WERI-Rb-1 (cell line): ENCODE measurements around the gene HOMER1.
A peak's percentile ranks its signal among the peaks of the same experiment; 100 is the strongest.

ENCODE experiments used
- DNase-seq: peaks from one replicate; pipeline ENCODE4 v3.0.0-alpha.2; 2020
- H3K27ac ChIP-seq: fragments of 250-450 bp; sonication (Bioruptor Pico); 2 replicates; pipeline ENCODE4 v1.5.1; 2020; ENCODE audit warnings: mild to moderate bottlenecking, moderate library complexity
- H3K27me3 ChIP-seq: fragments of 250-450 bp; sonication (Bioruptor Pico); 2 replicates; pipeline ENCODE4 v1.5.1; 2021; ENCODE audit warnings: mild to moderate bottlenecking, low read depth, moderate library complexity; ENCODE audit not compliant: insufficient read depth, severe bottlenecking
- H3K36me3 ChIP-seq: fragments of 250-450 bp; sonication (Bioruptor Pico); 2 replicates; pipeline ENCODE4 v1.5.1; 2020; ENCODE audit warnings: mild to moderate bottlenecking, moderate library complexity
- H3K4me3 ChIP-seq: 2 replicates; pipeline ENCODE4 v1.5.1; 2011; ENCODE audit warnings: low read depth, mild to moderate bottlenecking, control low read depth, low read length
- H3K9me3 ChIP-seq: fragments of 250-450 bp; sonication (Bioruptor Pico); 2 replicates; pipeline ENCODE4 v1.5.1; 2021; ENCODE audit warnings: mild to moderate bottlenecking, moderate library complexity; ENCODE audit not compliant: severe bottlenecking
- TF ChIP-seq, protein P1 (sequence below): IDR thresholded peaks from 2 replicates; pipeline ENCODE4 v1.5.1; 2011; ENCODE audit warnings: low read depth, mild to moderate bottlenecking, control low read depth, inconsistent platforms, low read length

Gene HOMER1

DNA sequence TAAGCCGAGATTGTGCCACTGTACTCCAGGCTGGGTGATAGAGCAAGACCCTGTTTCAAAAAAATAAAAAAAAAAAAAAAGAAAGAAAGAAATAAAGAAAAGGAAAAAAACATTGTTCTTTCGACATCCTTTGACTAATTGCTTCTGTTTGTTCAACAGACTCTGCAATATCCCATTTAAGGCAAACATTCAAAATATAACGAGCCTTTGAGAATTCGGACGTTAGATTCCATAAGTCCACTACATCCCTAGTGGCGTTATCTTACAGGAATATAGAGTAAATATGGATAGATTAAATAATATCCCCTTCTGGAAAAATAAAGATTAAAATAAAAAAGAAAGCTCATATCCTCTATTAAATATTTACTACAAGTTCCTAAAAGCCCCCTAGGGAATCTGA, 27.0 kb upstream of the HOMER1 start:
- no peak overlapping the region for H3K27ac ChIP-seq
- H3K27me3 ChIP-seq: no peaks in the 10 kb centered on the region
- TF ChIP-seq, protein P1, sequence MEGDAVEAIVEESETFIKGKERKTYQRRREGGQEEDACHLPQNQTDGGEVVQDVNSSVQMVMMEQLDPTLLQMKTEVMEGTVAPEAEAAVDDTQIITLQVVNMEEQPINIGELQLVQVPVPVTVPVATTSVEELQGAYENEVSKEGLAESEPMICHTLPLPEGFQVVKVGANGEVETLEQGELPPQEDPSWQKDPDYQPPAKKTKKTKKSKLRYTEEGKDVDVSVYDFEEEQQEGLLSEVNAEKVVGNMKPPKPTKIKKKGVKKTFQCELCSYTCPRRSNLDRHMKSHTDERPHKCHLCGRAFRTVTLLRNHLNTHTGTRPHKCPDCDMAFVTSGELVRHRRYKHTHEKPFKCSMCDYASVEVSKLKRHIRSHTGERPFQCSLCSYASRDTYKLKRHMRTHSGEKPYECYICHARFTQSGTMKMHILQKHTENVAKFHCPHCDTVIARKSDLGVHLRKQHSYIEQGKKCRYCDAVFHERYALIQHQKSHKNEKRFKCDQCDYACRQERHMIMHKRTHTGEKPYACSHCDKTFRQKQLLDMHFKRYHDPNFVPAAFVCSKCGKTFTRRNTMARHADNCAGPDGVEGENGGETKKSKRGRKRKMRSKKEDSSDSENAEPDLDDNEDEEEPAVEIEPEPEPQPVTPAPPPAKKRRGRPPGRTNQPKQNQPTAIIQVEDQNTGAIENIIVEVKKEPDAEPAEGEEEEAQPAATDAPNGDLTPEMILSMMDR: no peak
- no peak overlapping the region for H3K4me3 ChIP-seq
- H3K36me3 ChIP-seq: no peaks in the 10 kb centered on the region
- no peak for DNase-seq
- H3K9me3 ChIP-seq: no peaks in the 10 kb centered on the region

DNA sequence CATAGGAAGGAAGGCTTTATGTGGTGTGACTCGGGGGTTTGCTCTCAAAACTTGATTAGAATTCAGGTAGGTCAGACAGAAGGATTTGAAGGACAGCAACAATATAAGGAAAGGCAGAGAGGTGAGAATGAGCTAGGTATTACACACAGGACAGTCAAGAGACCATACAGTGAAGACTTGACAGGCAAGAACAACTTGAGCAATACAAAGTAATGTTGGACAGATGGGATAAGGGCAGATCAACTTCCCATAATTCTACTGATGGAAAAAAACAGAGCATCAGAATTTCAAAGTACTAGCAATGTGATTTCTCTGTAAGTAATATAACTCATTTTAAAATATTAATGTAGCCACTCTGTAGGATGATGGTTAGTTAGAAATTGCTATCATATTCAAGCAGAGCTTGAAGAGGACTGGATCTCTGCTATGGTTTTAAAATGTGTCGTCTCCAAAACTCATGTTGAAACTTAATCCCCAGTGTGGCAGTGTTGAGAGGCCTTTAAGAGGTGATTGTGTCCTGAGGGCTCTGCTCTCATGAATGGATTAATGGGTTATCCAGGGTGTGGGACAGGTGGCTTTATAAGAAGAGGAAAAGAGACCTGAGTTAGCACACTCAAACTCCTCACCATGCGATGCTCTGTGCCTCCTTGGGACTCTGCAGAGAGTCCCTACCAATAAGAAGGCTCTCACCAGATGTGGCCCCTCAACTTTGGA, 22.4 kb upstream of the HOMER1 start:
- H3K27me3 ChIP-seq: no peaks in the 10 kb centered on the region

DNA sequence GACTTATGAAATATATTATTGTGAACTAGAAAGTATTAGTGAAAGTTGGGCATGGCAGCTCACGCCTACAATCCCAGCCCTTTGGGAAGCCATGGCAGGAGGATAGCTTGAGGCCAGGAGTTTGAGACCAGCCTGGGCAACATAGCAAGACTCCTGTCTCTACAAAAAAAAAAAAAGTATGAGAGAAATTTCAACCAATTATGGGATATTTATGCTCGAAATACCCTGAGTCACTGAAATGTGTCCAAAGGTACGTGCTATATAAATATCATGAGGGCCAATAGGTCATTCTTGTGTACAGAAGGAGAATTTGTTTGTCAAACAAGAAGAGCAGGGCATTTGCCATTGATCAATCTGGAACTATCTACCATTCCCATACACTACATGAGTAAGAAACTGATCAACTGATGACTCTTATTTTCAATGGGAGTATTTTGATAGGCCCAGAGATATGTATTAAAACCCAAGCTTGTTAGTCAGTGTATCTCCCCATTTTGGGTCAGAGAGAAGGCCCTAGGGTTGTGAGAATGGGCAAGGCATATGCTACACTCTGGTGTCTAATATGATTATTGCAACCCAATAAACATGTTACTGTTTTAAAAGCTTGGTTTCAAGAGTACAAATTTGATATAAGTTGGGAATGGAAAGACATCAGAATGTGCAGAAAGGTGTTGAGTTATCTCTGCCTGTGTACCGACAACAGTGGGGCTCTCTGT, 21.7 kb upstream of the HOMER1 start:
- H3K9me3 ChIP-seq: no peaks in the 10 kb centered on the region
- no peak overlapping the region for H3K27ac ChIP-seq
- no peak for DNase-seq
- no peaks in the 10 kb centered on the region for H3K27me3 ChIP-seq
- H3K4me3 ChIP-seq: no peak overlapping the region
- TF ChIP-seq, protein P1: no peak
- no peaks in the 10 kb centered on the region for H3K36me3 ChIP-seq

More for the DNA sequence above, 22.4 kb upstream of the HOMER1 start:
- DNase-seq: peak; percentile 42
- H3K9me3 ChIP-seq: no peaks in the 10 kb centered on the region
- no peak overlapping the region for H3K4me3 ChIP-seq
- TF ChIP-seq, protein P1: no peak
- no peaks in the 10 kb centered on the region for H3K36me3 ChIP-seq
- H3K27ac ChIP-seq: no peak overlapping the region

DNA sequence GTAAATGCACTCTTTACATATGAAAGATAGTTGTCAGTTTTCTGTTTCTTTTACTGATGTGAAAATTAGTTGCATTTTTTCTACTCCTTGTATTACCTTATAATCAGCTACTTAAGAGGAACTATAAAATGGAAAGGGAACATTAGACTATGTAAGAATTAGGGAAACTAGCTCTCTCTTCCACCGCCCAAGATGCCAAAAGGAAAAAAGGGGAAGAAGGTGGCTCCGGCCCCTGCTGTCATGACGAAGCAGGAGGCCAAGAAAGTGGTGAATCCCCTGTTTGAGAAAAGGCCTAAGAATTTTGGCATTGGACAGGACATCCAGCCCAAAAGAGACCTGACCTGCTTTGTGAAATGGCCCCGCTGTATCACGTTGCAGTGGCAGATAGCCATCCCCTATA, 15.2 kb upstream of the HOMER1 start:
- Histone ChIP-seq H3K4me3 (no peak overlapping the region), H3K27ac (no peak overlapping the region), H3K9me3 (peaks cover 2% of the 10 kb centered on the region), H3K27me3 (no peaks in the 10 kb centered on the region), H3K36me3 (no peaks in the 10 kb centered on the region)
- TF ChIP-seq, protein P1: no peak
- DNase-seq: no peak

DNA sequence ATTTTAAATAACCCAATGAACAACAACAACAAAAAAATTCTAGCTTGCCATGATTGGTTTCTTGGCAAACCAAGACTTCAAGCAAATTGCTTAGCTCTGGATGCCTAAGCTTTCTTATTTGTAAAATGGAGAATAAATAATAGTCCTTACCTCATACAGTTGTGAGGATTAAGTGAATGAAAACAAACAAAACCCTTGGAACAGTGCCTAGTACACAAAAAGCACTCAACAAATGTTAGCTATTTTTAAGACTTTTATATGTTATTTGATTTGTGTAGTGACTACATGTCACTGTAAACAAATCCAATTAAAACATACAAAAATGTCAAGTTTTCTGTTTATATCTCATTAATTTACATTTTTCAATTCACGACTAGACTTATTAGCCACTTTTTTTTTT, 13.5 kb upstream of the HOMER1 start:
- Histone ChIP-seq H3K27me3 (no peaks in the 10 kb centered on the region), H3K27ac (no peak overlapping the region), H3K4me3 (no peak overlapping the region), H3K9me3 (peaks cover 2% of the 10 kb centered on the region), H3K36me3 (no peaks in the 10 kb centered on the region)
- no peak for DNase-seq
- TF ChIP-seq, protein P1: no peak

DNA sequence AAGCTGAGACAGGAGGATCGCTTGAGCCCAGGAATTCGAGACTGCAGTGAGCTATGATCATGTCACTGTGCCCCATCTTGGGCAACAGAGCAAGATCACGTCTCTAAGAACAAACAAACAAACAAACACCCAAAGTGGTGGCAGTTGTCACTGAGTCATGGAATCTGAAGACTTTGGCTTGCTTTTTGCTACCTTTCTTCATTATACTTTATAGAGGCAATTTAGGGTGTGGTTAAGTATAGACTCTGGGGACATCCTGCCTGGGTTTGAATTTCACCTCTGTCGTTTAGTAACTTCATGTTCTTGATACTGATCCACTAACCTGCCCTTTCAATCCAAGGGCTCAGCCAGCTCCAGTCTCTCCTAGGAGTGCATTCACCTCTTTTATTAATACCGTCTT, 13.0 kb upstream of the HOMER1 start:
- Histone ChIP-seq H3K36me3 (no peaks in the 10 kb centered on the region), H3K27ac (no peak overlapping the region), H3K4me3 (no peak overlapping the region), H3K9me3 (peaks cover 2% of the 10 kb centered on the region), H3K27me3 (no peaks in the 10 kb centered on the region)
- TF ChIP-seq, protein P1: no peak
- no peak for DNase-seq
